WTC11 (cell line): ENCODE data around the gene CNTNAP2. TPM values are rescaled to one million over a fixed set of nuclear protein-coding genes. Genes with fewer than 3 reads are reported as not detected.

Source experiments
- ATAC-seq: fragments of 200-7000 bp; cut with Tn5 transposase; 2 replicates; pipeline ENCODE4 v1.10.0; 2021; ENCODE audit warnings: mild to moderate bottlenecking, moderate library complexity
- CTCF ChIA-PET: fragments of 300-600 bp; sonication (Branson Sonifier 250); formaldehyde crosslinking; loops from one replicate; lab custom pipeline; 2021; ENCODE audit warnings: antibody characterized with exemption; lab: Charles Lee
- POLR2A ChIA-PET: fragments of 350-600 bp; sonication (Branson Sonifier 250); formaldehyde crosslinking; loops from one replicate; lab custom pipeline; 2021; ENCODE audit warnings: antibody characterized with exemption; lab: Charles Lee
- DNase-seq: peaks from one replicate; pipeline ENCODE4 v3.0.0; 2021; ENCODE audit warnings: low spot score
- H3K27ac Mint-ChIP-seq: 2 replicates; pipeline ENCODE4 v1.8.0; 2021; ENCODE audit warnings: mixed read lengths
- H3K27me3 Mint-ChIP-seq: 2 replicates; pipeline ENCODE4 v1.8.0; 2021; ENCODE audit warnings: low read depth, mild to moderate bottlenecking, moderate library complexity, mixed read lengths
- H3K36me3 Mint-ChIP-seq: 2 replicates; pipeline ENCODE4 v1.8.0; 2021; ENCODE audit warnings: mixed read lengths
- H3K4me1 Mint-ChIP-seq: 2 replicates; pipeline ENCODE4 v1.8.0; 2022; ENCODE audit warnings: mixed read lengths
- H3K4me3 Mint-ChIP-seq: 2 replicates; pipeline ENCODE4 v1.8.0; 2021; ENCODE audit warnings: mild to moderate bottlenecking, moderate library complexity, mixed read lengths
- H3K9me3 Mint-ChIP-seq: 2 replicates; pipeline ENCODE4 v1.8.0; 2021; ENCODE audit warnings: mixed read lengths
- AFF4 ChIP-seq: sonication (generic); formaldehyde crosslinking; IDR thresholded peaks from 2 replicates; pipeline ENCODE4 v1.8.1; 2023; ENCODE audit warnings: mild to moderate bottlenecking, missing genetic modification reagents, borderline replicate concordance
- ATF3 ChIP-seq: sonication (generic); formaldehyde crosslinking; conservative IDR thresholded peaks from 2 replicates; pipeline ENCODE4 v1.8.1; 2022; ENCODE audit warnings: mild to moderate bottlenecking, missing genetic modification reagents
- ATF6 ChIP-seq: sonication (generic); formaldehyde crosslinking; IDR thresholded peaks from 2 replicates; pipeline ENCODE4 v1.8.1; 2023; ENCODE audit warnings: mild to moderate bottlenecking, missing genetic modification reagents
- CBFB ChIP-seq: sonication (generic); formaldehyde crosslinking; IDR thresholded peaks from 2 replicates; pipeline ENCODE4 v1.8.1; 2022; ENCODE audit warnings: mild to moderate bottlenecking, low read depth, missing genetic modification reagents
- E2F4 ChIP-seq: sonication (generic); formaldehyde crosslinking; IDR thresholded peaks from 2 replicates; pipeline ENCODE4 v1.8.1; 2022; ENCODE audit warnings: low read depth, mild to moderate bottlenecking, moderate library complexity, missing genetic modification reagents, borderline replicate concordance
- E2F5 ChIP-seq: sonication (generic); formaldehyde crosslinking; IDR thresholded peaks from 2 replicates; pipeline ENCODE4 v1.8.1; 2022; ENCODE audit warnings: mild to moderate bottlenecking, moderate library complexity, missing genetic modification reagents
- EMX1 ChIP-seq: fragments of 250-450 bp; sonication (Bioruptor Pico); IDR thresholded peaks from 2 replicates; pipeline ENCODE4 v1.8.0; 2021; ENCODE audit warnings: mild to moderate bottlenecking
- ESRRA ChIP-seq: sonication (generic); formaldehyde crosslinking; IDR thresholded peaks from 2 replicates; pipeline ENCODE4 v1.8.1; 2022; ENCODE audit warnings: mild to moderate bottlenecking, missing genetic modification reagents, borderline replicate concordance
- FOXJ3 ChIP-seq: sonication (generic); formaldehyde crosslinking; IDR thresholded peaks from 2 replicates; pipeline ENCODE4 v1.9.0; 2021; ENCODE audit warnings: missing genetic modification reagents, mild to moderate bottlenecking, borderline replicate concordance
- FOXK1 ChIP-seq: sonication (generic); formaldehyde crosslinking; IDR thresholded peaks from 2 replicates; pipeline ENCODE4 v1.8.0; 2022; ENCODE audit warnings: mild to moderate bottlenecking, moderate library complexity, missing genetic modification reagents
- FOXP1 ChIP-seq: sonication (generic); formaldehyde crosslinking; IDR thresholded peaks from 2 replicates; pipeline ENCODE4 v1.8.0; 2022; ENCODE audit warnings: missing genetic modification reagents, mild to moderate bottlenecking, moderate library complexity, borderline replicate concordance
- GTF2I ChIP-seq: fragments of 250-450 bp; sonication (Bioruptor Pico); conservative IDR thresholded peaks from 2 replicates; pipeline ENCODE4 v1.4.0; 2021; ENCODE audit warnings: mild to moderate bottlenecking
- IRF2 ChIP-seq: sonication (generic); formaldehyde crosslinking; IDR thresholded peaks from 2 replicates; pipeline ENCODE4 v1.8.0; 2022; ENCODE audit warnings: low read depth, missing genetic modification reagents, borderline replicate concordance
- NFE2L1 ChIP-seq: sonication (generic); formaldehyde crosslinking; IDR thresholded peaks from 2 replicates; pipeline ENCODE4 v1.8.1; 2023; ENCODE audit warnings: missing genetic modification reagents
- NFYB ChIP-seq: sonication (generic); formaldehyde crosslinking; conservative IDR thresholded peaks from 2 replicates; pipeline ENCODE4 v1.8.0; 2022; ENCODE audit warnings: low read depth, missing genetic modification reagents
- NR3C1 ChIP-seq: sonication (generic); formaldehyde crosslinking; conservative IDR thresholded peaks from 2 replicates; pipeline ENCODE4 v1.8.1; 2023; ENCODE audit warnings: low read depth, mild to moderate bottlenecking, missing genetic modification reagents
- PRDM15 ChIP-seq: sonication (generic); formaldehyde crosslinking; IDR thresholded peaks from 2 replicates; pipeline ENCODE4 v1.8.0; 2022; ENCODE audit warnings: missing genetic modification reagents
- SOX15 ChIP-seq: fragments of 250-450 bp; sonication (Bioruptor Pico); IDR thresholded peaks from 2 replicates; pipeline ENCODE4 v1.9.0; 2021; ENCODE audit warnings: mild to moderate bottlenecking
- SP1 ChIP-seq: sonication (generic); formaldehyde crosslinking; conservative IDR thresholded peaks from 2 replicates; pipeline ENCODE4 v1.8.1; 2022; ENCODE audit warnings: missing genetic modification reagents
- ZNF263 ChIP-seq: sonication (generic); formaldehyde crosslinking; IDR thresholded peaks from 2 replicates; pipeline ENCODE4 v1.8.1; 2022; ENCODE audit warnings: low read depth, mild to moderate bottlenecking, moderate library complexity, missing genetic modification reagents
- ZNF416 ChIP-seq: fragments of 250-450 bp; sonication (Bioruptor Pico); IDR thresholded peaks from 2 replicates; pipeline ENCODE4 v1.9.0; 2021; ENCODE audit warnings: mild to moderate bottlenecking, inconsistent platforms
- ZSCAN18 ChIP-seq: fragments of 250-450 bp; sonication (Bioruptor Pico); IDR thresholded peaks from 2 replicates; pipeline ENCODE4 v2.1.2; 2022; ENCODE audit warnings: mild to moderate bottlenecking, moderate library complexity
- total RNA-seq: library from RNA; stranded (reverse); gene quantifications from 3 replicates; pipeline ENCODE4 v1.2.3, GENCODE V29; 2021

CNTNAP2 gene
- total RNA-seq, 1 experiment from 2014 or later = 63.8 TPM

GRCh38 chr7:146557971-146558469 lies 441.4 kb downstream of the CNTNAP2 start:
- TF ChIP-seq IRF2 (CRISPR knock-in tag) = no peak
- no peak for TF ChIP-seq FOXJ3 (CRISPR knock-in tag)
- no peak for TF ChIP-seq EMX1 (CRISPR knock-in tag)
- TF ChIP-seq ZNF416 (CRISPR knock-in tag) = no peak
- TF ChIP-seq E2F5 (CRISPR knock-in tag) = no peak
- TF ChIP-seq ZNF263 (CRISPR knock-in tag) = no peak
- TF ChIP-seq ATF3 = no peak
- TF ChIP-seq NFE2L1 (CRISPR knock-in tag) = no peak
- TF ChIP-seq NFYB (CRISPR knock-in tag) = no peak
- TF ChIP-seq ATF6 = no peak
- TF ChIP-seq ESRRA = no peak
- no peak for TF ChIP-seq E2F4 (CRISPR knock-in tag)
- no peak for TF ChIP-seq PRDM15 (CRISPR knock-in tag)
- no peak for TF ChIP-seq NR3C1 (CRISPR knock-in tag)
- TF ChIP-seq FOXK1 (CRISPR knock-in tag) = no peak
- no peaks in the 10 kb centered on the region for H3K4me1 Mint-ChIP-seq
- no peaks in the 10 kb centered on the region for H3K36me3 Mint-ChIP-seq
- H3K27ac Mint-ChIP-seq = no peak overlapping the region
- no peak overlapping the region for H3K4me3 Mint-ChIP-seq
- DNase-seq = no peak
- POLR2A ChIA-PET = no interaction called here
- no peaks in the 10 kb centered on the region for H3K27me3 Mint-ChIP-seq
- CTCF ChIA-PET = no interaction called here
- no peaks in the 10 kb centered on the region for H3K9me3 Mint-ChIP-seq
- no peak for ATAC-seq

GRCh38 chr7:146565872-146566271 lies 449.3 kb downstream of the CNTNAP2 start:
- TF ChIP-seq FOXP1 = no peak
- TF ChIP-seq GTF2I (CRISPR knock-in tag) = no peak
- TF ChIP-seq ZSCAN18 (CRISPR knock-in tag) = no peak
- no peak for TF ChIP-seq SOX15
- no peak for TF ChIP-seq AFF4 (CRISPR knock-in tag)
- TF ChIP-seq CBFB = no peak
- TF ChIP-seq SP1 (CRISPR knock-in tag) = no peak
- Mint-ChIP-seq H3K4me1 (peaks cover 5% of the 10 kb centered on the region), H3K4me3 (no peak overlapping the region), H3K27ac (peak overlapping the region; percentile 11), H3K27me3 (no peaks in the 10 kb centered on the region), H3K9me3 (no peaks in the 10 kb centered on the region), H3K36me3 (no peaks in the 10 kb centered on the region)
- DNase-seq = peak; percentile 15
- ATAC-seq = peak; percentile 88
- CTCF ChIA-PET = no interaction called here
- POLR2A ChIA-PET = interaction anchor here (0.5 kb wide), 1 partner anchor 97 kb away, joined by 3 read pairs; no protein-coding TSS in a partner anchor
